ENCODE data around the gene TMIGD3. TPM values are rescaled to one million over a fixed set of nuclear protein-coding genes. Genes with fewer than 3 reads are reported as not detected.

TMIGD3 gene
- total RNA-seq, 6 experiments from 2014 or later: 2.4 to 9.7 (median 5.8) TPM

DNA sequence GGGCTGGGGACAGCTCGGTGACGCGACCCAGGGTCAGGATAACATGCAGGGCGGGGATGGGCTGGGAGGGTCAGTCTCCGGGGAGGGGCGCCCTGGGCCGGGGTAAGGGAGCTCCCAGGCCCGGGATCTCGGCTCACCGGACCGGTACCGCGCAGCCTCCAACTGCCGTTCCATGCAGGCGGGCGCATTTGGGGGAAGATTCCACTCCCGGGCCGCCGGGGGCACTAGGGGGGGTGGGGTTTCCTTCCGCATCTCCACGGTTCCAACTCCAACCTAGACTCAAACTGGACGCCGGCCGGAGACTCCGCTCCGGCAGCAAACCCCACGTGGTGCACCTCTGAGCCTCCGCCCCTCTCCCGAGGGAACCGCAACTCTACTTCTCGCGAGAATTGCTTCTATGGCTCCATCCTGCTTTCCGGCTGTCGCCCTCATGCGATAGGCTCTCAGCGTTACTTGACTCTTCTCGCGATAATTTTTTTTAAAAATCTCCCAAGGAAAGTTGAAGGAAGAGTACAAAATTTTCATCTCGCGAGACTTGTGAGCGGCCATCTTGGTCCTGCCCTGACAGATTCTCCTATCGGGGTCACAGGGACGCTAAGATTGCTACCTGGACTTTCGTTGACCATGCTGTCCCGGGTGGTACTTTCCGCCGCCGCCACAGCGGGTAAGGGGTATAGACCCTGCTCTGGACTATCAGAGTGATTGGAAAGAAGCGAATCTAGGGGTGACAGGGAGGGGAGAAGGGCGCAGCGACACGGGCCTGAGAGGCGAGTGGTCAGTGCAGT is 54.3 kb downstream of the TMIGD3 start, which contains the start of the genes ATP5PB and WDR77:
TSS of gene ATP5PB (plus strand) at position 547 of the 785 bp plus-strand sequence. CDS start at position 625, 78 bp downstream.
TSS of gene WDR77 (minus strand) at position 339 of the 785 bp plus-strand sequence. CDS start at position 252, 87 bp downstream.
- intact Hi-C loops (cut with DNase I): no loop called here
- Histone ChIP-seq H3K27ac (peak within 1 kb of the TSS; percentile 65 to 73 (median 71)), H3K36me3 (peaks cover 0 to 21% (median under 1%) of the 10 kb centered on the region in 4 donors), H3K9me3 (no peaks in the 10 kb centered on the region), H3K4me1 (peaks cover 0 to 23% (median 6%) of the 10 kb centered on the region in 4 donors), H3K4me3 (peak within 1 kb of the TSS; percentile 87 to 92 (median 90)), H3K27me3 (no peaks in the 10 kb centered on the region)
- peak; percentile 92 to 97 (median 95) for DNase-seq
- WGBS (ENCODE audit: insufficient coverage, low coverage, low lambda C conversion rate, missing lambda C conversion rate): under 1% methylated on average over 36 of the region's 54 CpGs
- TF ChIP-seq CTCF (IDR thresholded peaks at IDR 0.05) (no peak), POLR2A (IDR thresholded peaks at IDR 0.05) (peak; percentile 59)
- peak; percentile 94 to 99 (median 97) for ATAC-seq

DNA sequence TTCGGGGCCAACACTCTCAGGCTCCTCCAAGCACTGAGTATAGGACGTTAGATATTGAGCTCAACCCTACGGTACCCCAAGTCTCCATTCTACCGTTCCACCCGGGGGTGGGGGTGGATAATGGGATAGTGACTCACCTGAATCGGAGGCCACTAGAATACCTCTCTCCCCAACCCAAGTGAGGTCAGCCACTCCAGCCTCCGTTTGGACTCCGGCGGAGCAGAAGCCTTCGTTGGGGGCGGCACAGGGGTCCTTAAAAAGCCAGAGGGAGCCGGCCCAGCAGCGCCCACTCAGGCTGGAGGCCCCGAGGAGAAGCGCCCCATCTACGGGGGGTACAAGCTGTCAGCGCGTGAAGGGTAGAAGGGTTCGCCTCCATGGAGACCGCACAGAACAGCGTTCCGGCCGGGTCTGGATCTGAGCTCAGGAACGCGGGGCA is 54.9 kb downstream of the TMIGD3 start:
- H3K27me3 ChIP-seq: no peaks in the 10 kb centered on the region
- H3K9me3 ChIP-seq: no peaks in the 10 kb centered on the region
- peak overlapping the region; percentile 7 to 50 (median 48) for H3K27ac ChIP-seq
- TF ChIP-seq CTCF (IDR thresholded peaks at IDR 0.05): no peak
- no peak for TF ChIP-seq POLR2A (IDR thresholded peaks at IDR 0.05)
- intact Hi-C loops (cut with DNase I): no loop called here
- 2% methylated on average over 10 of the region's 25 CpGs for WGBS (ENCODE audit: insufficient coverage, low coverage, low lambda C conversion rate, missing lambda C conversion rate)
- H3K4me3 ChIP-seq: peak overlapping the region; percentile 87 to 92 (median 90)
- H3K36me3 ChIP-seq: peaks cover 0 to 20% (median 3%) of the 10 kb centered on the region in 4 donors
- ATAC-seq: peak; percentile 3 to 22 (median 4)
- no peak for DNase-seq
- H3K4me1 ChIP-seq: peaks cover 0 to 23% (median 6%) of the 10 kb centered on the region in 4 donors

DNA sequence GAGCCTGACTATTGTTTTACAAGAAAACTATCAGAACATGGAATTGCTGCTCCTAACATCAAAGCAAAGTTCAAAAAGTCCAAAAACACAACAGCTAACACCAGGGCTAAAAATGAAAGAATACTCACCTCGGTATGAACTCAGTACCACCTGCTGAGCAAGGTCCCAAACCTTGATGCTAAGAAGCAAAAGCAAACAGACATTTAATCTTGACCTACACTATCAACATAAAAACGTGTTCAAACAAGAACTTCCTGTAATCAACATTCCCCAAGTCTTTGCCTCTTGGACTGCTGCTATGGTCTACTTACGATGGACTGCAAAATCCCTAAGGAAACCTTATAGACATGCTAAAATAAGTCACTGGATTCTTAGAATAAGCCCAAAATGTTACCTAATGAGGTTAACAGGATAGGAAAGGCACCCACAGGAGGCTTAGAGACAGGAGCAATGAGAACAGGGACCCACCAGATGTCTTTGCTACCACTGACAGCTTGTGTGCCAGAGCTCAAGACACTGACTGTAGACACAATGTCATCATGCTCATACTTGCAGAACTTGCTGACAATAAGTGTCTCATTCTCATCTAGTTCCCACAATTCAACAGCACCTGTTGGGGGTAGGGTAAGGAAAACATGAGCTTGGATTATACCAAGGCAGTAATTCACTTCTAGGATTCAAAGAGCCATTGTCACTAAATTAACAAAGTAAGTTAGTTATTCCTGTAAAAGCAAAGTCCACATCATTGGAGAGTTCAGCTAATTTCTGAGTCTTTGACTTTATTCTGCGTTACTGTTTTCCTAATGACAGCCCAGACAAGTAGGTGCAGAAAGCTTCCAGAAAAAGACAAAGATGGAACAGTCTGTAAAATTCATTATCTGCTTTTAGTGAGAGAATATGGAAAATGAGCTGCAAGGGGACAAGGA is 56.2 kb downstream of the TMIGD3 start:
- Histone ChIP-seq H3K27me3 (no peaks in the 10 kb centered on the region), H3K36me3 (peaks cover 0 to 33% (median 12%) of the 10 kb centered on the region in 4 donors), H3K4me3 (peak overlapping the region in 2 of 3 donors; percentile 90 to 92), H3K27ac (no peak overlapping the region), H3K4me1 (peaks cover 0 to 23% (median 6%) of the 10 kb centered on the region in 4 donors), H3K9me3 (no peaks in the 10 kb centered on the region)
- WGBS (ENCODE audit: insufficient coverage, low coverage, low lambda C conversion rate, missing lambda C conversion rate): 66% methylated on average over 4 of the region's 4 CpGs
- no peak for ATAC-seq
- intact Hi-C loops (cut with DNase I): no loop called here
- TF ChIP-seq CTCF (IDR thresholded peaks at IDR 0.05) (no peak), POLR2A (IDR thresholded peaks at IDR 0.05) (no peak)
- no peak for DNase-seq

GRCh38 chr1:111446546-111446945 is 56.9 kb downstream of the TMIGD3 start:
- no peak overlapping the region for H3K27ac ChIP-seq
- DNase-seq: no peak
- peaks cover 0 to 40% (median 13%) of the 10 kb centered on the region in 4 donors for H3K36me3 ChIP-seq
- no peaks in the 10 kb centered on the region for H3K27me3 ChIP-seq
- ATAC-seq: no peak
- no peaks in the 10 kb centered on the region for H3K9me3 ChIP-seq
- H3K4me3 ChIP-seq: no peak overlapping the region
- TF ChIP-seq CTCF (IDR thresholded peaks at IDR 0.05) (no peak), POLR2A (IDR thresholded peaks at IDR 0.05) (no peak)
- intact Hi-C loops (cut with DNase I): no loop called here
- 78% methylated on average over 4 of the region's 4 CpGs for WGBS (ENCODE audit: insufficient coverage, low coverage, low lambda C conversion rate, missing lambda C conversion rate)
- peaks cover 0 to 23% (median 6%) of the 10 kb centered on the region in 4 donors for H3K4me1 ChIP-seq

All from right lobe of liver (tissue), 6 donors.